Activated T-cell treated with anti-CD3 and anti-CD28 coated beads for 1 hour (primary cell): ENCODE data around the gene OSBPL2.
A peak's percentile ranks its signal among the peaks of the same experiment; 100 is the strongest.

Experiments used
- DNase-seq: peaks from one replicate; pipeline ENCODE4 v3.0.0-alpha.2; 2020; ENCODE audit warnings: low read depth

OSBPL2 gene

GRCh38 chr20:62206388-62206775 is 31.9 kb upstream of the OSBPL2 start:
- no peak for DNase-seq

GRCh38 chr20:62208061-62208794 is 30.1 kb upstream of the OSBPL2 start:
- DNase-seq, result no peak

- DNase-seq, result no peak
These were observed 29.2 kb upstream of the OSBPL2 start for GRCh38 chr20:62208795-62209755.

- no peak for DNase-seq
These were observed 28.3 kb upstream of the OSBPL2 start for GRCh38 chr20:62209850-62210495.

GRCh38 chr20:62210496-62210855 is 27.8 kb upstream of the OSBPL2 start:
- DNase-seq, result no peak

- DNase-seq, result no peak
These were observed 27.1 kb upstream of the OSBPL2 start for GRCh38 chr20:62211216-62211615.

- no peak for DNase-seq
These were observed 26.5 kb upstream of the OSBPL2 start for GRCh38 chr20:62211769-62212288.

- DNase-seq, result no peak
These were observed 26.0 kb upstream of the OSBPL2 start for GRCh38 chr20:62212299-62212698.

- DNase-seq, result no peak
These were observed 24.3 kb upstream of the OSBPL2 start for GRCh38 chr20:62214067-62214466.

GRCh38 chr20:62215020-62215990 is 23.0 kb upstream of the OSBPL2 start:
- DNase-seq, result no peak

- no peak for DNase-seq
These were observed 22.2 kb upstream of the OSBPL2 start for GRCh38 chr20:62215991-62216635.

- no peak for DNase-seq
These were observed 21.4 kb upstream of the OSBPL2 start for GRCh38 chr20:62216636-62217566.

- DNase-seq, result no peak
These were observed 20.2 kb upstream of the OSBPL2 start for GRCh38 chr20:62217913-62218773.

GRCh38 chr20:62219101-62219991 is 19.0 kb upstream of the OSBPL2 start:
- DNase-seq, result no peak

GRCh38 chr20:62219992-62220665 is 18.2 kb upstream of the OSBPL2 start, which contains the start of gene HRH3:
TSS of gene HRH3 (minus strand) at chr20:62220278. CDS start at chr20:62219970, 308 bp downstream.
- peak; percentile 24 for DNase-seq

GRCh38 chr20:62220666-62221568 is 17.4 kb upstream of the OSBPL2 start:
- DNase-seq, result no peak
